HG03439 (cell line): ENCODE measurements around the gene IGSF21.

Source experiments
- ATAC-seq: cut with Tn5 transposase; IDR thresholded peaks from one replicate; pipeline ENCODE4 v1.9.1; 2021; ENCODE audit warnings: mild to moderate bottlenecking, moderate library complexity; ENCODE audit not compliant: unreplicated experiment

The IGSF21 gene

DNA sequence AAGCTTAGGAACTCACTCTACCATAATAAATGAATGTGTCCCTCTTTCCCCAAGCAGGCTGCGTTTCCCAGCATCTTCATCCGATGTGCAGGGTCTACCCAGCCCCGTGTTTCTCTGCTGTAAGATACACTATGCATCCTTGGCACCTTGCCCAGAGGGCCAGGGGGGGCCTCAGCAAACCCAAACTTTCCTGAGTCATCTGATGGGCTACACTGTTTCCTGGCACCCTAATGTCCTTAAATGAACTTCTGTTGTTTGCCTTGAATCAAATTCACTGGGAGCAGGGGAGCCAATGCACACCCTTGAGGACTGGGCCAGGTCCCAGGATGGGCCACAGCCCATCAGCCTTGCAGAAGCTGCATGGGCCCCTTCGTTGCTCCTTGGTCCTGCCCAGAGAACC, 145.5 kb downstream of the IGSF21 start:
- ATAC-seq = no peak

DNA sequence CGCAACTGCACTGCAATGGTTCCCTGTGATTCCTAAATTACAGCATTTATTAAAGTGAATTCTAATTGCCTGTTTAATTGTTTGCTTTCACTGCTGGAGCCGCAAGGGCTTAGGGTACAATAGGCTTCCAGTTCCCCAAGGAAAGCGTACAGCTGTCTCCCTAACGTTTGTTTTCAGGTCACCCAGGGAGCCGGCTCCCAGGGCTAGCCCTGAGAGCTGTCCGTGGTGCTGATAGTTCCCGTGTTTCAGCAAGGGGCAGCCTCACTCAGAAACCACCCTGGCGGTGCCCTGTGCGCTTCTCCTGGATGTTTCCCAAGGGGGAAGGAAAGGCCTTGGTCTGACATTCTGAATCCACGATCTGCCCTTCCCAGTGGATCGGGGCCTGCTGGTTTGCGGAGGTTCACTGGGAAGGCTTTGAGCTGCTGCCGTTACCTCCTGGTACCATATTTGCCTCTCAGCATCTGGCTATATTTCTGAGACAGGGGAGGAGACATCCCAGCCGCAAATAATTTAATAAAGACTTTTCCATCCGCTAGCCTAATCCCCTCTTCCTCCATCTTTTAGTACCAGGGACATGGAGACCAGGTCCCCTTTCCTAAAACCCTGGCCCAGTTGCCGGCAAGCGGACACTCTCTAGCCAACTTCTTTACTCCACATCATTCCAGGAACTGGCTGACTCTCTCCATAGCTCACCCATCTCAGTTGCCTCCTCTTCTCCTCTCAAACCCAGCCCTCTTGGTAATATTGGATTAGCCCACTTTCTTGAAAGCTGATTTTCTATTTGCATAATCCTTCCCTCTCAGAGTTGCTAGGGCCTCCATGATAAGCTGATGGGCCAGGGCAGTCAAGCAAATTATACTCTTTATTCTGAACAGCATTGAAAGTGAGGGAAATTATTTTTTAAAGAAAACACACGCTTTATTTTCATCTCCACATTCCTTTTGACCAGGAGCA, 149.0 kb downstream of the IGSF21 start:
- ATAC-seq = no peak

- ATAC-seq = no peak
Measured at GRCh38 chr1:18257778-18258177, 150.2 kb downstream of the IGSF21 start.

GRCh38 chr1:18261891-18262290, 154.3 kb downstream of the IGSF21 start:
- ATAC-seq = no peak

GRCh38 chr1:18262726-18263125, 155.1 kb downstream of the IGSF21 start:
- no peak for ATAC-seq

GRCh38 chr1:18263547-18264120, 156.0 kb downstream of the IGSF21 start:
- no peak for ATAC-seq

DNA sequence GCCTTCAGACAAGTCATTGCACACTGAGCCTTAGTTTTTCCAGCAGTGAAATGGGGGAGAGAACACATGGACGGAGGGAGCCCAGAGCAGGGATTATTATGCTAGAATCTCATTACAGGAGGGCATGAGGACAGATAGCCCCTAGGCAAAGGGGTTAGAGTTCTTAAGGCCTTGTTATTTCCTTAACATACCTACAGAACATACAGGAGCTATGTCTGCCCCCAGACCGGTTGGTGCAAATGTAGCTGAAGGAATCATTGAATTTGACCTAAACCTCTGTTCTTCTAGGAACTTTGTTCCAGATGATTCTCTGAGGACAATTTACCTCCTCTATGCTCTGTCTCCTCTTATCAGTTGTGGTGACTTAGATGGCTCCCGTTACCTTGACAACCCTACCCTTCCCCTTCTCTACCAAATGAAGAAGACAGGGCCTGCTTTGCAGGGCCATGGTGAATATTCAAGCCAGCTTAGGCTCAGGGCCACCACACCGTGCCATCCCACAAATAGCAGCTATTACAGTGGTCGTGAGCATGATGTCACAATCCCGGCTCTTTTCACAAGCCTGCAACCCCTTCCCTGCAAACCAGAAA, 156.9 kb downstream of the IGSF21 start:
- no peak for ATAC-seq

- no peak for ATAC-seq
Measured at GRCh38 chr1:18265641-18266040, 158.0 kb downstream of the IGSF21 start.

DNA sequence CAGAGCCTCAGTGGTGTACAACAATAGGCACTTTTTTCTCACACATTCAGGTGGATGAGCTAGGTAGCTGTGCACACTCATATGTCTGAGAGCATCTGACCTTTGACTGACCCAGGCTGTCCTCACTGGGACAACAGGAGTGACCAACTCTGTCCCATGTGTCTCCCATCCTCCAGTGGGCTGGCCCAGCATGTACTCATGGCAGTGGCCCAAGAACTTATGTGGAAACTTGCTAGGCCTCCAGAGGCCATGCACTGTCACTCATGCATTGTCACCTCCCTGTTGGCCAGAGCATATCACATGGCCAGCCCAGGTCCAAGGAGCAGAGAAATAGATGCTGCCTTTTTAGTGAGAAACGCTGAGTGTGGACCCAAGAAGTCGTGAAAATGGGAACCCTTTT, 158.8 kb downstream of the IGSF21 start:
- no peak for ATAC-seq

DNA sequence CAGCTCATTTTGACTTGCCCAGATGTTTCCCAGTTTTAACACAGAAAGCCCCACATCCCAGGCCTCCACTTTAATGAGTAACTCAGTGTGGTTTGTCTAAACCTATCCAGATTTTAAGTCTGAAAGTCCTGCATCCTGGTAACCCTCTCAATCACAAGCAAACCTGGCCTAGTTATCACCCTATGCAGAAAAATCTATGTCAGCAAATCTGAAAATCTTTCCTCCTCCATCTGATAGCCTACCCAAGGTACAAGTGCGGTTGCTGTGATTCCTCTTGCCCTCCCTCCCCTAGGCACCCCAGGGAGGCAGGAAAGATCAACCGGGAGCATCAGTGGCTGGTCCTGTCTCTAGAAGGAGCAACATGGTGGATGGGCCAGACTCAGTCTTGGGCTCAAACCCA, 163.7 kb downstream of the IGSF21 start:
- ATAC-seq = no peak

DNA sequence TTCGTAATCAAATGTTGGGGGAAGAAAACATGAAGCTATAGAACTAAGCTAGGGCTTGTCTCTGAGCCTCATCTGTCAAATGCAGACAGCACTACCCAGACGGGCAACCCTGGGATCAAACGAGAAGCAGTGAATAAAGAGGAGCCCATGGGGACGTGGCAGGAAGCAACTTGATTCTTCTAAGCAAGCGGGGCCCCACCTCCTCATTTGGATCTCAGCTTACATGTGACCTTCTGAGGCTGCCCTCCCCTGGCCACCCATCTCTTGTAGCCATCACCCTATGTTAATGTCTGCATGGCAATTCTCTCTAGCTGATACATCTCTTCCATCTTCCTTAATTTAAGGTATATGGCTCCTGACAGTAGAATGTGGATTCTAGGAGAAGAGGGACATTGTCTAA, 171.3 kb downstream of the IGSF21 start:
- no peak for ATAC-seq

- no peak for ATAC-seq
Measured at GRCh38 chr1:18279351-18280074, 171.9 kb downstream of the IGSF21 start.

GRCh38 chr1:18280956-18281355, 173.4 kb downstream of the IGSF21 start:
- no peak for ATAC-seq

- ATAC-seq = no peak
Measured at GRCh38 chr1:18282851-18283600, 175.4 kb downstream of the IGSF21 start.

DNA sequence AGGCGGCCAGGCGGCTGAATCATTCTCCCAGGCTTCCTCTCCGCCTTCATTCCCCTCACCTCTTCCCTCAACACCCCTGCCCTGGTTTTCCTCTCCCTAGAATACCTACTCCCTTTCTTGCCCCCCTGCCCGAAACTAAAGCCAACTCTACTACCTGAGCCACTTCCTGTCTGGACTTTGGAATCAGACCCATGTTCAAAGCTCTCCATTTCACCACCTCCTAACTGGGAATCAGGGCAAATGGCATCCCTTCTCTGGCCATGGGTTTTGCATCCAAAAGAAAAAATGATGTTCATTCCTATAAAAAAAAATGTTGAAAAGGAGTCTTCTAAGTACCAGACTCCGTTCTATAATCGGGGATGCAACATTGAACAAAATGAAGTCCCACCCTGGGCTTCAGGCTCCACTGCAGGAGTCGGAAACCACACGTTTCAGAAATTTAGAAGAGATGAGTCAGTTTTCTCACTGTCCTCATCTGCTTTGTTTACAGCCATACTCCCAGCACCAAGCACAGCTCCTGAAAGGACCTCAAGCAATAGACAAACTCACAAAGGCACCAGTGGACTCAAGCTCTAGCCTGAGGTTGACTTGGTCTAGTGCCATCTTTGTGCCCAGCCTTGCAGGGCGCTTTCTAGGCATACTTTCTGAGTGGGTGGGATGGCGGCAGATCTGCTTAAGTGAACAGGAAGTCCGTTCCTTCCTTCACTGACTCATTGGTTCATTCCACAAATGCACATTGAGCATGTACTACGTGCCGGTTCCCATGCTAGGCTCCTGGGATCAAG, 176.2 kb downstream of the IGSF21 start:
- ATAC-seq = no peak

DNA sequence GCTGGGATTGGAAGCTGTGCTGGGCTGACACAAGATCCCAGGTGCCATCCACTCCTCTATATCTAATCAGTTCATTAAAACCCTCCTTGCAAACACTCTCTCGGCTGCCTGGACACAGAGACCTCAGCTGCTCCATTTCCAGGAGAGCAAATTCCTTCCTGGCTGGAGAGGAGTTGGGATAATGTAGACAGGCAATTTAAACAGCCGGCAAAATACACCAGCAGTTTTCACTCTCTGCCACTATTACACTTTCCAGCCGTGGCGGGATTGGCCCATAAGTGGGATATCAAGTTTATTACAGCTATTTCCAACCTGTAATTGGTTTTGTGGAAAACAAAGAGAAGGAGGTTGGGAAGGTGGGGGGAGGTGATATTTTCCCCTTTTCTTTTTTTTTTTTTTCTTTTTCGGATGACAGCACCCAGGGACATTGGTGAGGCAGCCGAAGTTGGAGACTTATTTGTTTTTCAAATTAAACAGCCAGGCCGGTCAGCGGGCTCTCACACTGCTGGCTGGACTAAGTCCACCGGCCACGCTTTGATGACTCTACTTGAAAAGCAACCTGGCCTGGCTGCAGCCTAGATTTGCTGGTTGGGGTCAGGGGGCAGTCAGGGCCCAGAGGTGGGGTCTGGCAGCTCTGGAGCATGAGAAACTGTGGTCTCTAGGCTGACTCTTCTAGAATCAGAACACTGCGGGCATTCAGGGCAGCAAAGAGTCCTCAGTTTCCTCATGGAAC, 177.4 kb downstream of the IGSF21 start:
- no peak for ATAC-seq

DNA sequence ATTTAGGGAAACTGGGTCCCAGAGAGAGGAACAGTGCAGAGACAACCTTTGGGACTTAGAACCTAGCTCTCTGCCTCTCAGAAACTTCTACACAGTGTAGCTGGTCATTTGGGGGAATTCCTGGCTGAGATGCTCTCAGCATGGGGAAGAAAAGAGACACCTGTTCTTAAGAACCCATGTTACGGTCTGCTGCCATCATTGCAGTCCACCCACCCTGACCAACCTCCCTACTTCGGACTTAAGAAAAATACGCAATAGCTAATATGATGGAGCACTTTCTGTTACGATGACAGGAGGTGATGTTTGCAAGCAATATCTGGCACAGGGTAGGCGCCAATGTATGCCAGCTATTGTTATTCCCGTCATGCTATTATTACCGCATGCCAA, 177.9 kb downstream of the IGSF21 start:
- no peak for ATAC-seq

GRCh38 chr1:18288722-18289121, 181.1 kb downstream of the IGSF21 start:
- no peak for ATAC-seq

GRCh38 chr1:18289597-18289996, 182.0 kb downstream of the IGSF21 start:
- no peak for ATAC-seq
